ENCODE results near the gene NCKAP5.

The NCKAP5 gene

GRCh38 chr2:133171393-133172004 lies 396.8 kb downstream of the NCKAP5 start:
- TF ChIP-seq, protein P1, sequence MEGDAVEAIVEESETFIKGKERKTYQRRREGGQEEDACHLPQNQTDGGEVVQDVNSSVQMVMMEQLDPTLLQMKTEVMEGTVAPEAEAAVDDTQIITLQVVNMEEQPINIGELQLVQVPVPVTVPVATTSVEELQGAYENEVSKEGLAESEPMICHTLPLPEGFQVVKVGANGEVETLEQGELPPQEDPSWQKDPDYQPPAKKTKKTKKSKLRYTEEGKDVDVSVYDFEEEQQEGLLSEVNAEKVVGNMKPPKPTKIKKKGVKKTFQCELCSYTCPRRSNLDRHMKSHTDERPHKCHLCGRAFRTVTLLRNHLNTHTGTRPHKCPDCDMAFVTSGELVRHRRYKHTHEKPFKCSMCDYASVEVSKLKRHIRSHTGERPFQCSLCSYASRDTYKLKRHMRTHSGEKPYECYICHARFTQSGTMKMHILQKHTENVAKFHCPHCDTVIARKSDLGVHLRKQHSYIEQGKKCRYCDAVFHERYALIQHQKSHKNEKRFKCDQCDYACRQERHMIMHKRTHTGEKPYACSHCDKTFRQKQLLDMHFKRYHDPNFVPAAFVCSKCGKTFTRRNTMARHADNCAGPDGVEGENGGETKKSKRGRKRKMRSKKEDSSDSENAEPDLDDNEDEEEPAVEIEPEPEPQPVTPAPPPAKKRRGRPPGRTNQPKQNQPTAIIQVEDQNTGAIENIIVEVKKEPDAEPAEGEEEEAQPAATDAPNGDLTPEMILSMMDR (IDR thresholded peaks at IDR 0.05; ENCODE audit: low read depth, low read length) = peak; percentile 48
- H3K9me3 ChIP-seq (ENCODE audit: severe bottlenecking) = no peaks in the 10 kb centered on the region
- no peak overlapping the region for H3K4me3 ChIP-seq (ENCODE audit: low read depth, low read length)
- H3K27me3 ChIP-seq (ENCODE audit: insufficient read depth, low read depth, severe bottlenecking) = no peaks in the 10 kb centered on the region
- H3K27ac ChIP-seq = no peak overlapping the region
- peak; percentile 13 for DNase-seq
- no peaks in the 10 kb centered on the region for H3K36me3 ChIP-seq

DNA sequence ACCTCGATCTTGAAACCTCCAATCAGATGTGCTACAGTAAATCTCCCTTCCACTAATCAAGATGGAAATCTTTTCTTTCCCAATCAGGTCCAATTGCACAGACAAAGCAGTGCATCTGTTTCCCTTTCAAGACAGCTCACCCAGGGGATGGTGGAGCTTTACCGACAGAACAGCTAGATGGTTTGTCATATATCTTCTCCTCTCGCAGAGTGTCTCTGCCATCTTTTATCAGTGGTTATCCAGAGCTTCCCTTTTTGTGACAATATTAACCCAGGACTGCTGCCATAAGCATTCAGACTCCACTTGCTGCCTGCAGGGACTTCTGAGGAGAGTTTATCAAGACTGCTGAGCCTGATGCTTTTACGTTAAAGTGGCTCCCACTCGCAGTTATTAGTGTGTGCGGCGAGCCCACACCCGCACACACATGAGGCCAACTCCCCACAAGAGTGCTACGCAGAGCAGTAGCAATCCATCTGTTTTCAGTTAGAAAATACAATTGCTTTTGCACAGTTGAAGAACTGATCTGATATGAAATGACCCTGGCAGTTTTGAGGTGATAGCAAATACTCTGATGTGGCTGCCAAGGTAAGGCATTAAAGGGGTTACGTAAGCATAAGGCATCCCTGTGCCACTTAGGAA lies 398.9 kb downstream of the NCKAP5 start:
- Histone ChIP-seq H3K4me3 (ENCODE audit: low read depth, low read length) (no peak overlapping the region), H3K27me3 (ENCODE audit: insufficient read depth, low read depth, severe bottlenecking) (no peaks in the 10 kb centered on the region), H3K27ac (no peak overlapping the region), H3K36me3 (no peaks in the 10 kb centered on the region), H3K9me3 (ENCODE audit: severe bottlenecking) (no peaks in the 10 kb centered on the region)
- TF ChIP-seq, protein P1 (IDR thresholded peaks at IDR 0.05; ENCODE audit: low read depth, low read length) = no peak
- no peak for DNase-seq

- TF ChIP-seq, protein P1 (IDR thresholded peaks at IDR 0.05; ENCODE audit: low read depth, low read length) = no peak
- H3K9me3 ChIP-seq (ENCODE audit: severe bottlenecking) = no peaks in the 10 kb centered on the region
- H3K27ac ChIP-seq = no peak overlapping the region
Observed at GRCh38 chr2:133167990-133168389, 400.3 kb downstream of the NCKAP5 start.

DNA sequence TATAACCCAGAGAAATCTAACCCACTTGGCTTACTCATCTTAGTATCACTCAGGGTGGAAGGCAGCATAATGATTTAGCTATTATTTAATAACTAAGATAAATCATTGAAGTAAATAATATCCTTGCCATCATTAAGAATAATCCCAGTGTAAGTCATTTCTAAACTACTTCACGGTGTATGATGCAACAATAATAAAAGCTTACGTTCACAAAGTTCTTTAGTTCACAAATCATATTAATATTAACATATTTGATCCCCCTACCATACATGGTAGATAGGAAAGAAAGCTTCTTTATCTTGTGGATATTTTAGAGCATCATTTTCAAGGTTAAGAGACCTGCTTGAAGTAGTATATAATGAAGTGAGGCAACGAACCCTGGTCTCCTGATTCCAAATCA lies 401.0 kb downstream of the NCKAP5 start:
- DNase-seq = no peak
- Histone ChIP-seq H3K27me3 (ENCODE audit: insufficient read depth, low read depth, severe bottlenecking) (no peaks in the 10 kb centered on the region), H3K9me3 (ENCODE audit: severe bottlenecking) (no peaks in the 10 kb centered on the region), H3K27ac (no peak overlapping the region), H3K4me3 (ENCODE audit: low read depth, low read length) (no peak overlapping the region), H3K36me3 (no peaks in the 10 kb centered on the region)
- TF ChIP-seq, protein P1 (IDR thresholded peaks at IDR 0.05; ENCODE audit: low read depth, low read length) = no peak

More at GRCh38 chr2:133167990-133168389, 400.3 kb downstream of the NCKAP5 start:
- Histone ChIP-seq H3K4me3 (ENCODE audit: low read depth, low read length) (no peak overlapping the region), H3K36me3 (no peaks in the 10 kb centered on the region), H3K27me3 (ENCODE audit: insufficient read depth, low read depth, severe bottlenecking) (no peaks in the 10 kb centered on the region)
- DNase-seq = no peak

DNA sequence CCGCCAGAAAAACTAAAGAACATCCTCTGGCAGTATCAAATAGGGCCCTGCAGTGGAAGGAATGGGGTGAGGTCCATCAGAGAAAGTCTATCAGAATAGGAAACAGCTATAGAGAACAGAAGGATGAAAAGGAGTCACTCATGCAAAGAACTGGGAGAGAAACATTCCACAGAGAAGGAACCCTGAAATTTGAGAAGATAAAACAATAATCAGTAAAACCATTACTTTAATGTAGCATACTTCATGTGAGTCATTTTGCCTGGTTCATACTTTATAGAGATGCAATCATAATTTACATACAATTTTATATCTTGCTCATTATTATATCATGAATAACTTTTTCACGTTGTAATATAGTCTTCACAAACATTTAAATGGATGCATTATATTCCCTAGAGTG lies 402.2 kb downstream of the NCKAP5 start:
- Histone ChIP-seq H3K36me3 (no peaks in the 10 kb centered on the region), H3K27ac (no peak overlapping the region), H3K9me3 (ENCODE audit: severe bottlenecking) (peaks cover 6% of the 10 kb centered on the region), H3K4me3 (ENCODE audit: low read depth, low read length) (no peak overlapping the region), H3K27me3 (ENCODE audit: insufficient read depth, low read depth, severe bottlenecking) (no peaks in the 10 kb centered on the region)
- TF ChIP-seq, protein P1 (IDR thresholded peaks at IDR 0.05; ENCODE audit: low read depth, low read length) = no peak
- DNase-seq = no peak

Data from WERI-Rb-1 (cell line).